ENCODE measurements around the gene STARD7. TPM values are rescaled to one million over a fixed set of nuclear protein-coding genes. Genes with fewer than 3 reads are reported as not detected.

The STARD7 gene, protein sequence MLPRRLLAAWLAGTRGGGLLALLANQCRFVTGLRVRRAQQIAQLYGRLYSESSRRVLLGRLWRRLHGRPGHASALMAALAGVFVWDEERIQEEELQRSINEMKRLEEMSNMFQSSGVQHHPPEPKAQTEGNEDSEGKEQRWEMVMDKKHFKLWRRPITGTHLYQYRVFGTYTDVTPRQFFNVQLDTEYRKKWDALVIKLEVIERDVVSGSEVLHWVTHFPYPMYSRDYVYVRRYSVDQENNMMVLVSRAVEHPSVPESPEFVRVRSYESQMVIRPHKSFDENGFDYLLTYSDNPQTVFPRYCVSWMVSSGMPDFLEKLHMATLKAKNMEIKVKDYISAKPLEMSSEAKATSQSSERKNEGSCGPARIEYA
- total RNA-seq (2014; rRNA removed; shearing (Covaris generic)) = 222 TPM in 2 replicates
- polyA plus RNA-seq (2016; fragmentation: Nextera tagmentation; extraction: Ambion mirVana) = 72.0 and 72.2 TPM in 2 replicates
- long read RNA-seq, transcript STARD7-201 (8 exons, 3,368 nt) = major isoform, 30 of 51 reads
- long read RNA-seq, partial matches to known transcripts = 4 of 51 reads
- long read RNA-seq, other reads (novel, unspliced or antisense) = 17 of 51 reads

DNA sequence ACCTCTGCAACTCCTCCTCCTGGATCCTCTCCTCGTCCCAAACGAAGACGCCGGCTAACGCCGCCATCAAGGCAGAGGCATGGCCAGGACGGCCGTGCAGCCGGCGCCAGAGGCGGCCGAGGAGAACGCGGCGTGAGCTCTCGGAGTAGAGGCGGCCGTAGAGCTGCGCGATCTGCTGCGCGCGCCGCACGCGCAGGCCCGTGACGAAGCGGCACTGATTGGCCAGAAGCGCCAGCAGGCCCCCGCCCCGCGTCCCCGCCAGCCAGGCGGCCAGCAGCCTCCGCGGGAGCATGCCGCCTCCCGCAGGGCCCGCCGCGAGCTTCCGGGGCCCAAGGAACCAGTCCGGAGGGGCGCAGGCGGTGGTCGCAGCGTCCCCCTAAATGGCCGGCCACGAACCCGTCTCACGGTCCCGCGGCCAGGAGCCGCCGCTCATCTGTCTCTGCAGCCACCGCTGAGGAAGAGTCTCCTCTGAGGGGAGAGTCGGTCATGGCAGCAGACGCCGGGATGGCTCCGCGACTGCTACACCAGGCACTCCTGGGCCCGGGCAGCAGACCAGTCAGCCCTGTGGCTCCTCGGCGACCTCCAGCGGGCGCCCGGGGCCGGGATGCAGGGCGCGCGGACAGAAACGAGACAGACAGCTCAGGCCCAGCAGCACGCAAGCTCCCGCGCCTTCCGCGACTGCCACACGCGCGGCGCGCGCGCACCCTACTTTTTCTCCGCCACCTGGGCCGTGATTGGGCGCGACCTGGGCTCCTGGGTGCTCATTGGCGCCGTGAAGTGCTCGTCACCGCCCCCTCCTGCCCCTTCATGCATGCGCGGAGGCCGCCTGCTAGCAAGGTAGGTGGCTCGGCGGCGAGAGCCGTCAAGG lies at the start of gene STARD7:
Gene STARD7 (minus strand): TSS at position 685 of the 868 bp plus-strand sequence. CDS start 393 bp downstream, at position 292.
- H4K20me1 ChIP-seq (replicated peaks; ENCODE audit: insufficient read depth) = peaks cover 36% of the 10 kb centered on the region
- peak within 1 kb of the TSS; percentile 93 for H3K27ac Mint-ChIP-seq
- peaks cover 35% of the 10 kb centered on the region for H3K4me1 ChIP-seq (ENCODE audit: insufficient read depth)
- H3K27me3 ChIP-seq (ENCODE audit: insufficient read depth) = no peaks in the 10 kb centered on the region
- DNase-seq (ENCODE audit: low spot score) (peak; percentile 98), ATAC-seq (peak; percentile 92)
- peaks cover 6% of the 10 kb centered on the region for H3K27me3 Mint-ChIP-seq (ENCODE audit: insufficient read depth, low read depth, poor library complexity)
- no peaks in the 10 kb centered on the region for H3K9me2 ChIP-seq (ENCODE audit: insufficient read depth)
- 0 out of 2 replicates have a peak, but pooled peaks cover 3% of the 10 kb centered on the region for H3F3A ChIP-seq (replicated peaks; ENCODE audit: low read depth)
- H2AFZ ChIP-seq = peak within 1 kb of the TSS; percentile 76; the same call in 1 of the 2 replicates
- H3K4me1 Mint-ChIP-seq = peaks cover 47% of the 10 kb centered on the region
- H3K4me3 Mint-ChIP-seq = peak within 1 kb of the TSS; percentile 92
- peaks cover 16% of the 10 kb centered on the region for H3K36me3 Mint-ChIP-seq (ENCODE audit: low read depth)
- H3K4me3 ChIP-seq = peak within 1 kb of the TSS; percentile 98
- H3K9me3 Mint-ChIP-seq = no peaks in the 10 kb centered on the region
- H3K36me3 ChIP-seq (ENCODE audit: insufficient read depth) = no peaks in the 10 kb centered on the region
- H3K4me2 ChIP-seq = peak within 1 kb of the TSS; percentile 99
- H3K79me2 ChIP-seq (replicated peaks; ENCODE audit: insufficient read depth) = peaks cover 60% of the 10 kb centered on the region
- H3K27ac ChIP-seq (ENCODE audit: low read depth) = peak within 1 kb of the TSS; percentile 95
- peak; percentile 83 for TF ChIP-seq CREB1 (CRISPR knock-in tag; IDR thresholded peaks at IDR 0.05; ENCODE audit: low read depth)
- TF ChIP-seq ZNF114 (CRISPR knock-in tag; IDR thresholded peaks at IDR 0.05) = no peak
- no peak for TF ChIP-seq EZH2 (IDR thresholded peaks at IDR 0.05; ENCODE audit: low read depth, unreplicated experiment)
- TF ChIP-seq NANOG (IDR thresholded peaks at IDR 0.05; ENCODE audit: borderline replicate concordance) = no peak
- TF ChIP-seq EZH2phosphoT487 (IDR thresholded peaks at IDR 0.05; ENCODE audit: unreplicated experiment) = no peak
- TF ChIP-seq CTCF (conservative IDR thresholded peaks at IDR 0.05; ENCODE audit: low read depth in 2 of 2) = 0 out of 4 replicates have a peak, but pooled peaks of 1 of the 2 experiments have one; percentile 9
- peak; percentile 85 for TF ChIP-seq POLR2AphosphoS5 (IDR thresholded peaks at IDR 0.05; ENCODE audit: low read depth)
- peak; percentile 44; the same call in 1 of the 2 replicates for TF ChIP-seq ETS1 (IDR thresholded peaks at IDR 0.05)
- no peak for TF ChIP-seq ZNF331 (CRISPR knock-in tag; IDR thresholded peaks at IDR 0.05; ENCODE audit: low read depth)
- TF ChIP-seq REST (IDR thresholded peaks at IDR 0.05; ENCODE audit: unreplicated experiment) = no peak
